GM19043 (cell line): ENCODE data around the gene KCNH2.

Source experiments
- ATAC-seq: cut with Tn5 transposase; IDR thresholded peaks from one replicate; pipeline ENCODE4 v1.9.1; 2021; ENCODE audit warnings: low read depth; ENCODE audit not compliant: unreplicated experiment

The KCNH2 gene

GRCh38 chr7:150939052-150939451 is 39.1 kb downstream of the KCNH2 start:
- ATAC-seq = no peak

DNA sequence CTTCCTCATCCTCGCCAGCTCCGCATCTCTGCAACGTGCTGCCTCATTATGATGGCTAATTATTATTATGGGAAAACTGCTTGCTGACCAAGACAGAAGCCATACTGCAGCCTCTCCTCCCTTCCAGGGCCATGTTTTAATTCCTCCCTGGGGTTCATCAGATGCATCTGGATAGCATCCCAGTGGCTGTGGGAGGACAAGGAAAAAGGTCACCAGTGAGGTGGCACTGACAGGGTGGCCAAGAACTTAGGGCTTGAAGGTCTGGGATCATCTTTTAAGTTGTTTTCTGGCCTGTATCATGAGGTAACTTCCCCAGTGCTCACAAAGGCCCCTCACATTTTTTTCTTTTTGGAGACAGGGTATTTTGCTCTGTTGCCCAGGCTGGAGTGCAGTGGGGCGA is 39.6 kb downstream of the KCNH2 start:
- no peak for ATAC-seq

- ATAC-seq = no peak
These were observed 40.1 kb downstream of the KCNH2 start for GRCh38 chr7:150937848-150938561.

- ATAC-seq = no peak
These were observed 42.1 kb downstream of the KCNH2 start for GRCh38 chr7:150936018-150936417.

GRCh38 chr7:150935149-150935548 is 43.0 kb downstream of the KCNH2 start:
- no peak for ATAC-seq

DNA sequence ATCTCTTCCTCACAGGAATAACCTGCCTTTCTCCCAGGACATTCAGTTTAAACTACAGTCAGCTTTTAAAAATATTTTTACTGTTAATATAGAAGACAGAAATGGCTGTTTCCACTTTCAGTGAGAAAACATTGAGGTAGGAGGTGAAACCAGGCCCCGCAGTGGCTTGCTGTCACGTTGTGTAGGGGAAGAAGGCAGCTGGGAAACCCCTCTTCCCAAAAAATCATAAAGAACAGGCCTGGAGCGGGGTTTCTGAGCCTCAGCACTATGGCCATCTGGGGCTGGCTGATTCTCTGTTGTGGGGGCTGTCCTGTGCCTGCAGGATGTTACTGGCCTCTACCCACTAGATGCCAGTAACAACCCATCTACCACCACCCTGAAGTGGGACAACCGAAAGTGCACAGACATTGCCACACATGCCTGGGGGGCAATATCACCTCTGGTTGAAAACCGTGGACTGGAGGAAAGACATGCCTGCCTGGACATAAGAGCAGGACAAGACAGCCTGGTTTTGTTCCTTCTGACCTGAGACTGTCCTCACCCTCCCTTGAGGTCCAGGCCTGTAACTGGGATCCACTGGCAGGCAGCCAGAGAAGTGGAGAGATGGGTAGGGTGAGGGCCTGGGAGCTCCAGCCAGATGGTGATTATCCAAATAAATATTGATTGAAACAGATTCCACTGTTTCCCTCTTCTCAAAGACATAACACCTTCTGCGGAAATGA is 43.9 kb downstream of the KCNH2 start:
- ATAC-seq = no peak

DNA sequence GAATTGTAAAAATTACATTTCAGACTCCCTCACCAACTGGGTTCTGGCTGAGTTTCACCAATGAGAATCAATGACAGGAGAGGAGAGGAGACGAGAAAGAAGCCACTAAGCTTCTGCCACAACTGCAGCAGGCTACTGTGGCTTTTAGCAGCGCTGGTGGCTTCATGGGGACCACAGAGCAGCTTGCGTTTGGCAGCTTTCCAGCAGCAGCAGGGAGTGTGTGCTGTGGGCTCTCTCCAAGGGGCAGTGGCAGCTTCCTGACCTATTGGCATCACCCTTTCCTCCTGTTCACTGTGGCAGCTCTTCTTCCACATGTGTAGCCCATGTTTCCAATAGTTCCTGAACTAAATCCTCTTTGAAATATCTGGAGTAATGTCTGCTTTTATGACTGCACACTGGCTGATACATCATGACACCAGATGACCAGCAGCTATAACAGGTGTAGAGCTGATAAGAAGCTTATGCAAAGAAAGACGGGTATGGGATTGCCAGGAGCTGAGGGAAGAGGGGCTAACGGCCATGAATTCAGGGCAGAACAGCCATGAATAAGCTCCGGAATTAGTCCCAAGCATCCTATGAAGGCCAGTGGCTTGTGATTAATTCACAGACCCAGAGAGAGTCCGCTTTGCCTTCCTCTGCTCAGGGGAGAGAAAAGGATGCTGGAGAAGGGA is 46.8 kb downstream of the KCNH2 start:
- no peak for ATAC-seq

DNA sequence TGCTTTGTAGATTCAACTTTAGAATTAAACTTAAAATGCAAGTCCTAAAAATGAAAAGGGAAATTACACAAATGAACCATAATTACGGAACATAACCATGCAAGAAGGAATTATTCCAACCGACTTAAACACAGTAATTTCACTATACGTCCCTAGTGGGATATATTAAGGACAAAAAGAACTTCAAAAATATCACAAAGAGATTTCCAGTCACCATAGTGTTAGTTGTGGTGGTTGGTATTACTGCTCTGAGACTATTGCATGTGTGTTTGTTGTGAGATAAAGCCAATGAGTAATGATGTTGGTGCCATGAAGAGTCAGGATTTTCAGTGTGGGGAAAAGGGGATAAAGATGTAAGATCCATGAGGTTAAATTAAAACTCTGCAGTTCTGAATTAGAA is 49.6 kb downstream of the KCNH2 start:
- no peak for ATAC-seq

DNA sequence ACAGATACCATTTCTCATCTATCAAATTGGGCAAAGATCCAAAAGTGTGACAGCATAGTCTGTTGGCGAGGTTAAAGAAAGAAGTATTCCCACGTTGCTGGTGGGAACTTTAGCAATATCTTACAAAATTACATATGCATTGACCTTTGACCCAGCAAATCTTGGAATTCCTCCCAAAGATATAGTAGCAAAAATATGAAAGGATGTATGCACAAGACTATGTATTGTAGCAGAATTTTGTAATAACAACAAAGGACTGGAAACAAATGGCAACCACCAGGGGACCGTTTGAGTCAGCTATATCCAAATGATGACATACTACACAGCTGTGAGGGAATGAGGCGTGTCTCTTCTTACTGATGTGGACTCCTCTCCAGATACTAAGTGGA is 50.2 kb downstream of the KCNH2 start:
- ATAC-seq = no peak

DNA sequence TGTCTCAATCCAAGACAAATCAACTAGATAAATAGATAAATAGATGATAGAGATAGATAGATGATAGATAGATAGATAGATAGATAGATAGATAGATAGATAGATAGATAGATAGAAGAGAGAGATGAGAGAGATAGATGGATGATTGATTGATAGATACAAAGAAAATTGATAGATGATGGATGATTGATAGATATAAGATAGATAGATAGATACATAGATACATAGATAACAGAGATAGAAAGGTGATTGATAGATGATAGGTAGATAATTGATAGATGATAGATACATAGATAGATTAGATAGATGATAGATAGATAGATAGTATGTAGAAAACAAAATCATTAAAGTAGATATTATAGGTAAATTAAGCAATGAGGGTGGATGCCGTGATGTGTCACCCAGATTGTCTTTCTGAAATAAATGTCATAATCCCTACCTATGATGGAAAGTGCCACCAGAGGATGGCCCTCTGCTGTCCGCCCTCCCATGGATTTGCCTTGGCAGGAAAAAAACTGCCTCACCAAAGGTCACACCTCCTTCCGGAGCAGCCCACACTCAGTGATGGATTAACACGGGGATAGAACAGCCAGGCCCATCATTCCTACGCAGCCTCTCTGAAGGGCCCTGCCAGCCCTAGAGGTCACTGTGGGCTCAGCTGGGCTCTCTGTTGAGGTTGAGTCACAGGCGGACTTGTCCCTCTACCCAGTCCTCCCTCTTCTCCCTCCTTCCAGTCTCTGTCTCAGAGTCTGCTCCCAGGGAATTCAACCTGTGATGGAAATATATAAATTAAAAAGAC is 50.8 kb downstream of the KCNH2 start:
- no peak for ATAC-seq

GRCh38 chr7:150926066-150926465 is 52.1 kb downstream of the KCNH2 start:
- ATAC-seq = no peak

GRCh38 chr7:150924369-150924781 is 53.7 kb downstream of the KCNH2 start:
- no peak for ATAC-seq

- no peak for ATAC-seq
These were observed 54.3 kb downstream of the KCNH2 start for GRCh38 chr7:150923802-150924201.

- ATAC-seq = no peak
These were observed 54.9 kb downstream of the KCNH2 start for GRCh38 chr7:150923196-150923595.

GRCh38 chr7:150919160-150919559 is 59.0 kb downstream of the KCNH2 start:
- no peak for ATAC-seq

- ATAC-seq = no peak
These were observed 59.7 kb downstream of the KCNH2 start for GRCh38 chr7:150918378-150918777.

- ATAC-seq = no peak
These were observed 60.2 kb downstream of the KCNH2 start for GRCh38 chr7:150917969-150918368.

- ATAC-seq = no peak
These were observed 61.5 kb downstream of the KCNH2 start for GRCh38 chr7:150916670-150917069.

DNA sequence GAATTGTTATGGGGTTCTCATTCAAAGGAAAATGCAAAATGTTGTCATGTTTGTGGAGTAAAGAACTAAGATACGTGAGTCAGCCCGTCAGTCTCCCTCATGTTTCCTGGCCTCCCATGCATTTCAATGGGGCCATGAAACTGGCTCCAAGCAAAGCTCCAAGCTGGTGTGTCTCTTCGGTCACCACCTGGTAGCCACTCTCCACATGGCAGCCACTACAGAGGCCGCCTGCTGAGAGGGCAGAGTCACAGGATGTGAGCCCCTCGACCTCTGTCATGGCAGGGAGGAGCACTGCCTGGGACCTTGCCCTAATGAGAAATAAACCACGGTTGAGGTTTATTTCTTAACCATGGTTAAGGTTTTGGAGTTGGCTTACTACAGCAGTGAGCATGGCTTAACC is 63.2 kb downstream of the KCNH2 start:
- ATAC-seq = no peak

GRCh38 chr7:150914196-150914595 is 63.9 kb downstream of the KCNH2 start:
- ATAC-seq = no peak

GRCh38 chr7:150912427-150912826 is 65.7 kb downstream of the KCNH2 start:
- ATAC-seq = no peak
